Measurements from ENCODE around the gene DYSF. TPM values are rescaled to one million over a fixed set of nuclear protein-coding genes. Genes with fewer than 3 reads are reported as not detected.

DYSF gene
- total RNA-seq, 1 donor from 2014 or later = 4.2 TPM

DNA sequence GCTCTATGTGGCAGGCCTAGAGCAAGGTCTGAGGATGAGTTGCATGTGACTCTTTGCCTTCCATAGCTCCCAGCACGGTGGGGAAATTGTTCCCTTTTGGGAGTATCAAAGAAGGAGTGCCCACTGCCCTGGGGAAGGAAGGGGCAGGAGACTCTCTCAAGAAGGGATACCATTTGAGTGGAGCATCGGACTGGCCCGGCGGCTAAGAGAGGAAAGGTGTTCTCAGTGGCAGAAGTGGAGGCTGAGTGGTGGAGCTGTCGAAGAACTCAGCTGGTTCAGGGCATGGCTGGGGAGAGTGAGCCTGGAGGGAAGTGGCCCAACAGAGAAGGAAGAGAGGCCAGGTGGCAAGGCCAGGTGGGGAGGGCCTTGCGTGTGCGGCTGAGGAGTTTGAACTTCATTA, 235.2 kb downstream of the DYSF start:
- H3K27me3 Mint-ChIP-seq = peaks cover 26% of the 10 kb centered on the region
- no peak overlapping the region for H3K4me3 Mint-ChIP-seq
- peaks cover 34% of the 10 kb centered on the region for H3K4me1 Mint-ChIP-seq (ENCODE audit: unreplicated experiment)
- H3K27ac Mint-ChIP-seq = peak overlapping the region; percentile 53
- peaks cover 4% of the 10 kb centered on the region for H3K9me3 Mint-ChIP-seq
- TF ChIP-seq, protein P1, sequence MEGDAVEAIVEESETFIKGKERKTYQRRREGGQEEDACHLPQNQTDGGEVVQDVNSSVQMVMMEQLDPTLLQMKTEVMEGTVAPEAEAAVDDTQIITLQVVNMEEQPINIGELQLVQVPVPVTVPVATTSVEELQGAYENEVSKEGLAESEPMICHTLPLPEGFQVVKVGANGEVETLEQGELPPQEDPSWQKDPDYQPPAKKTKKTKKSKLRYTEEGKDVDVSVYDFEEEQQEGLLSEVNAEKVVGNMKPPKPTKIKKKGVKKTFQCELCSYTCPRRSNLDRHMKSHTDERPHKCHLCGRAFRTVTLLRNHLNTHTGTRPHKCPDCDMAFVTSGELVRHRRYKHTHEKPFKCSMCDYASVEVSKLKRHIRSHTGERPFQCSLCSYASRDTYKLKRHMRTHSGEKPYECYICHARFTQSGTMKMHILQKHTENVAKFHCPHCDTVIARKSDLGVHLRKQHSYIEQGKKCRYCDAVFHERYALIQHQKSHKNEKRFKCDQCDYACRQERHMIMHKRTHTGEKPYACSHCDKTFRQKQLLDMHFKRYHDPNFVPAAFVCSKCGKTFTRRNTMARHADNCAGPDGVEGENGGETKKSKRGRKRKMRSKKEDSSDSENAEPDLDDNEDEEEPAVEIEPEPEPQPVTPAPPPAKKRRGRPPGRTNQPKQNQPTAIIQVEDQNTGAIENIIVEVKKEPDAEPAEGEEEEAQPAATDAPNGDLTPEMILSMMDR (conservative IDR thresholded peaks at IDR 0.05) = no peak
- DNase-seq (ENCODE audit: extremely low spot score, unreplicated experiment) = no peak
- peaks cover 5% of the 10 kb centered on the region for H3K36me3 Mint-ChIP-seq

DNA sequence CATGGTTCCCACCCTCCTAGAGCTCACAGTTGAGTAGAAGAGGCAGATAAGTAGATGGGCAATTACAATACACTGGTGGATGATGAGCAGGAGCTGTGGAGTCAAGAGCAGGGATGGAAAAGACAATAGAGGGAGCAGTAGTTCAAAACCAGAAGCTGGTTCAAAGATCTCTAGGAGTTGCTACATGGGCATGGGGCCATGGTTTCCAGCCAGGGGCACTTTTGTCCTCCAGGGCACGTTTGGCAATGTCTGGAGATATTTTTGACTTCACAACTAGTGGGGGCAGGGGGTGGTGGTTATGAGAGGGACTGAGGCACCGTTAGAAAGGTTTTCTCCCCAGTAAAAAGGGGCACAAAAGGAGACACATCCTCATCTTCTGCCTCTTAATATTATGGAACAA, 236.0 kb downstream of the DYSF start:
- H3K27me3 Mint-ChIP-seq = peaks cover 26% of the 10 kb centered on the region
- DNase-seq (ENCODE audit: extremely low spot score, unreplicated experiment) = no peak
- H3K36me3 Mint-ChIP-seq = peaks cover 5% of the 10 kb centered on the region
- peaks cover 4% of the 10 kb centered on the region for H3K9me3 Mint-ChIP-seq
- TF ChIP-seq, protein P1 (conservative IDR thresholded peaks at IDR 0.05) = no peak
- H3K4me1 Mint-ChIP-seq (ENCODE audit: unreplicated experiment) = peaks cover 29% of the 10 kb centered on the region
- H3K4me3 Mint-ChIP-seq = no peak overlapping the region
- H3K27ac Mint-ChIP-seq = no peak overlapping the region

DNA sequence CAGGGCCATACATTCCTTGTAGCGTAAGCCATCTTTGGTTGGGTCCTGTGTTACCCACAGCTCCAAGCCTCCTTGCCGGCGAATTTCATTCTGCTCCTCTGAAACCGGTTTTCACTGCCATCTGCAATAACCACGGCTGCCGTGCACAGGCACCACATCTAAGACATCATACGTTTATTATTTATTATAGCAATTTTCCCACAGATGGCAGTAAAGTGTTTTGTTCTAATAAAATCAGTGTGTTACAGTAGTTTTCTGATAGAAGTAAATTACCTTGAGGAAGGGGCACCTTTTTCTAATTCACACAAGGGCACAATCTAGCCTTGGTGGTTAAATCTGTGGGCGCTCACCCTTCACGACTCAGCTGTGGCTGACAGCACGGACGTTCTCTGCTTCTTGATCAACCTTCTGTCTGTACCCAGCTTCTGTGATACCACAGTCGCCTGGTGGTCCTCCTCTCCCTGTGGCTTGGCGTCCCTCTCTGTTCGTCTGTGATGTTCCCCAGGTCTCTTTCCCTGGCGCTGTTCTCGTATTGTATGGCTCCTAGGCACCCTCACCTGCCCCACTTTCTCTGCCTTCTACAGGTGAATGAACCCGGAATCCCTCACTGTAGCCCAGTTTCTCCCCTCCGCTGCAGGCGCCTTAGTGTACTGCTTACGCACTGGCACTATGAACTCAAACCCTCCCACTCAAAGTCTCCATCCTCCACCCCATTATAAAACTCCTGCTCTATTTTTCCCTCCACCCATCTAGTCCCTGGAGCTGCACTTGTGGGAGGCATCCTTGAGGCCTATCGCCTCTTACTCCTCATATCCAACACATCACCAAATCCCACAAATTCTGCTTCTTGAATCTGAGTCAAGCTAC, 236.8 kb downstream of the DYSF start:
- TF ChIP-seq, protein P1 (conservative IDR thresholded peaks at IDR 0.05) = no peak
- Mint-ChIP-seq H3K9me3 (peaks cover 4% of the 10 kb centered on the region), H3K27ac (no peak overlapping the region), H3K36me3 (peaks cover 5% of the 10 kb centered on the region), H3K27me3 (peaks cover 26% of the 10 kb centered on the region), H3K4me1 (ENCODE audit: unreplicated experiment) (peaks cover 33% of the 10 kb centered on the region), H3K4me3 (no peak overlapping the region)
- no peak for DNase-seq (ENCODE audit: extremely low spot score, unreplicated experiment)

DNA sequence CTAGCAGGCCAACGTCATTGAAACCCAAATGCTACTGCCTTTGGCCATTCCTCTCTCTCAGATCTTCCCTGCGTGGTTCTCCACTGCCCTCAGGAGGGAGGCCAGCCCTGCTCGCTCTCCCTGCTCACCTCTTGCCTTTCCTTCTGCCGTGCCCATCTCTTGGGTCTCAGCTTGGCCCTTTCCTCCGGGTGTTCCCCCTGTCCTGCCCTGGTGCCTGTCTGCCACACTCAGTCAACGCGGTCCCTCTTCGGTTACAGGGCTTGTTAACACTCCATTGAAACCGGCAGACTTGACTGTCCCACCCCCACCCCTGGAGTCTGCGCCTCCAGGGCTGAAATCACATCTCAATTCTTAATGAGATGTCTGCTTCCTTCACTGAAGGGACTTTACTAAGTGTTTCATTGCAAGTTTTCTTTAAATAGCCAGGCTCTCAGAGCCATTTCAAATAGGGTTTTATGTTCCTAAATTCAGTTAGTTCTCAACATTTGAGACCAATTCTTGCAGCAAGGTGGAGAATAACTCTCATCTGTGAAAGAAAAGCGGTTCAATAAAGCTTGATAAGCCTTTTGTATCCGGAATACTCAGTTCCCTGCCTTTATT, 237.6 kb downstream of the DYSF start:
- Mint-ChIP-seq H3K9me3 (peaks cover 4% of the 10 kb centered on the region), H3K27ac (no peak overlapping the region), H3K27me3 (peaks cover 26% of the 10 kb centered on the region), H3K4me1 (ENCODE audit: unreplicated experiment) (peaks cover 33% of the 10 kb centered on the region), H3K4me3 (no peak overlapping the region), H3K36me3 (peaks cover 5% of the 10 kb centered on the region)
- DNase-seq (ENCODE audit: extremely low spot score, unreplicated experiment) = no peak
- TF ChIP-seq, protein P1 (conservative IDR thresholded peaks at IDR 0.05) = no peak

DNA sequence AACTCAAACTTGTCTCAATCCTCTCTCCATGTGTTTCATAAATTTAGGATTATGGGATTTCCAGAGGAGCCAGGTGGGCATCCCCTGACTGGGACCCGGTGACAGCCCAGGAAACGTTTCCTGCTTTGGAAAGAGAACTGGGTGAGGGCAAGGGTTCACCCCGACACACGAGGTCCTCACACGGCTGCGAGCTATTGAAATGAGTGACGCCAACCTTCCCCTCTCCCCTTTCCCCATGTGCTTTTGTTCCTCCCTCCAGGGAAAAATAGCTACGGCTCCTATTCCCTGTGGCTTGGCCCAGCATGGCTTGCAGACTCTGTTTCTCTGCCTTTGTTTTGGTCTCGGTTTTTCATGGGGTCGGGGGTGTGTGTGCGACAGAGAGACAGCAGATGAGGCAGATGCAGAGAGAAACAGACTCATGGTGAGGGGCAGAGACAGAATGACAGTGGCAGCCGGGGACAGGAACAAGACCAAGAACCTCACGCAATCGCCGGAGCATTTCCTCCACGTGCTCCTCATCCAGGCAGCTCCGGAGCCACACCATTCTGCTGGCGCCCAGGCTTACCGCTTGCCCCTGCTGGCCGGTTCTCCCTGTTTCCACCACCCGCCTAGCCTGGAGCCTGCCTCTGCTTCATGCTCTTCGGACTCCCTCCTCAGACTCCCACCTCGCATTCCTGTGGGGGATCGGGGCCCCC, 238.5 kb downstream of the DYSF start:
- no peak for DNase-seq (ENCODE audit: extremely low spot score, unreplicated experiment)

More for the DNA sequence above, 238.5 kb downstream of the DYSF start:
- Mint-ChIP-seq H3K4me3 (no peak overlapping the region), H3K27ac (no peak overlapping the region), H3K27me3 (peaks cover 26% of the 10 kb centered on the region), H3K9me3 (peaks cover 4% of the 10 kb centered on the region), H3K4me1 (ENCODE audit: unreplicated experiment) (peaks cover 33% of the 10 kb centered on the region), H3K36me3 (peaks cover 5% of the 10 kb centered on the region)
- TF ChIP-seq, protein P1 (conservative IDR thresholded peaks at IDR 0.05) = peak; percentile 45

Data from type B pancreatic cell (in vitro differentiated cells).